ENCODE results near the gene PPP2R3A. TPM values are rescaled to one million over a fixed set of nuclear protein-coding genes. Genes with fewer than 3 reads are reported as not detected.
"Not testable (repeated sequence)": the region's sequence is repeated elsewhere in the genome, so short reads cannot be mapped to it uniquely, and the experiment has no call there.

Gene PPP2R3A
- polyA plus RNA-seq, 6 donors from 2014 or later: 0.07 to 0.34 (median 0.12) TPM

GRCh38 chr3:135935171-135935570 is 30.4 kb upstream of the PPP2R3A start:
- not testable (repeated sequence) for H3K27me3 Mint-ChIP-seq; H3K4me1 Mint-ChIP-seq; H3K36me3 Mint-ChIP-seq; ATAC-seq (ENCODE audit: low read depth in 2 of 2); H3K4me3 Mint-ChIP-seq; H3K27ac Mint-ChIP-seq; DNase-seq
- peaks cover 0 to 27% (median 12%) of the 10 kb centered on the region in 7 donors for H3K9me3 Mint-ChIP-seq

GRCh38 chr3:135937766-135938165 is 27.8 kb upstream of the PPP2R3A start:
- not testable (repeated sequence) for DNase-seq; H3K4me1 Mint-ChIP-seq; H3K36me3 Mint-ChIP-seq; H3K27me3 Mint-ChIP-seq; H3K27ac Mint-ChIP-seq; ATAC-seq (ENCODE audit: low read depth in 2 of 2)
- Mint-ChIP-seq H3K4me3 (peak overlapping the region in 1 of 8 donors; percentile 8), H3K9me3 (peaks cover 0 to 38% (median 14%) of the 10 kb centered on the region in 7 donors)

GRCh38 chr3:135944831-135945230 is 20.7 kb upstream of the PPP2R3A start:
- Mint-ChIP-seq H3K4me3 (no peak overlapping the region), H3K27ac (peak overlapping the region in 1 of 6 donors; percentile 36), H3K27me3 (peaks cover 13 to 23% (median 20%) of the 10 kb centered on the region in 3 donors), H3K4me1 (no peaks in the 10 kb centered on the region), H3K9me3 (peaks cover 0 to 24% (median 5%) of the 10 kb centered on the region in 7 donors), H3K36me3 (no peaks in the 10 kb centered on the region)
- DNase-seq: no peak
- ATAC-seq (ENCODE audit: low read depth in 2 of 2): no peak

GRCh38 chr3:135950941-135951340 is 14.6 kb upstream of the PPP2R3A start:
- ATAC-seq (ENCODE audit: low read depth in 2 of 2): no peak

GRCh38 chr3:135964160-135964955 is 1.2 kb upstream of the PPP2R3A start:
- peaks cover 23 to 33% (median 32%) of the 10 kb centered on the region in 3 donors for H3K27me3 Mint-ChIP-seq
- peaks cover 0 to 14% of the 10 kb centered on the region in 2 donors for H3K36me3 Mint-ChIP-seq
- peaks cover 0 to 8% (median 0%) of the 10 kb centered on the region in 3 donors for H3K4me1 Mint-ChIP-seq
- ATAC-seq (ENCODE audit: low read depth in 2 of 2) (no peak), DNase-seq (no peak)
- H3K9me3 Mint-ChIP-seq: peaks cover 11 to 36% (median 28%) of the 10 kb centered on the region in 7 donors
- no peak overlapping the region for H3K27ac Mint-ChIP-seq
- peak overlapping the region in 7 of 8 donors; percentile 72 to 94 (median 84) for H3K4me3 Mint-ChIP-seq

More at GRCh38 chr3:135950941-135951340, 14.6 kb upstream of the PPP2R3A start:
- Mint-ChIP-seq H3K27ac (no peak overlapping the region), H3K4me1 (no peaks in the 10 kb centered on the region), H3K4me3 (no peak overlapping the region), H3K9me3 (peaks cover 0 to 21% (median 12%) of the 10 kb centered on the region in 7 donors), H3K27me3 (peaks cover 0 to 18% (median 18%) of the 10 kb centered on the region in 3 donors), H3K36me3 (no peaks in the 10 kb centered on the region)
- DNase-seq: no peak

GRCh38 chr3:135965129-135965505 is 411 bp upstream of the PPP2R3A start:
- peaks cover 0 to 8% of the 10 kb centered on the region in 2 donors for H3K36me3 Mint-ChIP-seq
- H3K27me3 Mint-ChIP-seq: peaks cover 27 to 40% (median 38%) of the 10 kb centered on the region in 3 donors
- H3K27ac Mint-ChIP-seq: peak overlapping the region in 2 of 6 donors; percentile 20 to 61
- peaks cover 0 to 8% (median 0%) of the 10 kb centered on the region in 3 donors for H3K4me1 Mint-ChIP-seq
- ATAC-seq (ENCODE audit: low read depth in 2 of 2): no peak
- H3K4me3 Mint-ChIP-seq: peak overlapping the region; percentile 72 to 94 (median 85)
- DNase-seq: no peak
- peaks cover 9 to 29% (median 22%) of the 10 kb centered on the region in 7 donors for H3K9me3 Mint-ChIP-seq

GRCh38 chr3:135966271-135966961 is 888 bp downstream of the PPP2R3A start:
- peaks cover 27 to 47% (median 43%) of the 10 kb centered on the region in 3 donors for H3K27me3 Mint-ChIP-seq
- no peaks in the 10 kb centered on the region for H3K36me3 Mint-ChIP-seq
- peak overlapping the region; percentile 72 to 90 (median 84) for H3K4me3 Mint-ChIP-seq
- H3K4me1 Mint-ChIP-seq: peaks cover 0 to 8% (median 0%) of the 10 kb centered on the region in 3 donors
- peaks cover under 1 to 16% (median 10%) of the 10 kb centered on the region in 7 donors for H3K9me3 Mint-ChIP-seq
- peak overlapping the region in 1 of 6 donors; percentile 39 for H3K27ac Mint-ChIP-seq
- ATAC-seq (ENCODE audit: low read depth in 2 of 2): no peak
- DNase-seq: peak; percentile 1

GRCh38 chr3:135966962-135967274 is 1.4 kb downstream of the PPP2R3A start:
- H3K27ac Mint-ChIP-seq: peak overlapping the region in 1 of 6 donors; percentile 39
- peaks cover 0 to 8% (median 0%) of the 10 kb centered on the region in 3 donors for H3K4me1 Mint-ChIP-seq
- H3K36me3 Mint-ChIP-seq: no peaks in the 10 kb centered on the region
- peaks cover 27 to 47% (median 43%) of the 10 kb centered on the region in 3 donors for H3K27me3 Mint-ChIP-seq
- DNase-seq: no peak
- ATAC-seq (ENCODE audit: low read depth in 2 of 2): no peak
- peak overlapping the region; percentile 72 to 90 (median 84) for H3K4me3 Mint-ChIP-seq
- H3K9me3 Mint-ChIP-seq: peaks cover 0 to 11% (median 7%) of the 10 kb centered on the region in 7 donors

GRCh38 chr3:135967867-135968266 is 2.3 kb downstream of the PPP2R3A start:
- Mint-ChIP-seq H3K27me3 (peaks cover 27 to 47% (median 43%) of the 10 kb centered on the region in 3 donors), H3K9me3 (peaks cover 0 to 6% (median 5%) of the 10 kb centered on the region in 7 donors), H3K27ac (no peak overlapping the region), H3K4me3 (peak overlapping the region in 5 of 8 donors; percentile 9 to 90 (median 72)), H3K36me3 (no peaks in the 10 kb centered on the region), H3K4me1 (peaks cover 0 to 8% (median 0%) of the 10 kb centered on the region in 3 donors)
- ATAC-seq (ENCODE audit: low read depth in 2 of 2) (no peak), DNase-seq (no peak)

GRCh38 chr3:135970506-135971116 is 5.1 kb downstream of the PPP2R3A start:
- no peak overlapping the region for H3K27ac Mint-ChIP-seq
- H3K4me3 Mint-ChIP-seq: no peak overlapping the region
- no peak for DNase-seq
- H3K27me3 Mint-ChIP-seq: peaks cover 28 to 55% (median 52%) of the 10 kb centered on the region in 3 donors
- no peak for ATAC-seq (ENCODE audit: low read depth in 2 of 2)
- H3K9me3 Mint-ChIP-seq: peaks cover 0 to 4% (median 0%) of the 10 kb centered on the region in 7 donors
- H3K36me3 Mint-ChIP-seq: no peaks in the 10 kb centered on the region
- peaks cover 0 to 4% (median 0%) of the 10 kb centered on the region in 3 donors for H3K4me1 Mint-ChIP-seq

- peaks cover 0 to 4% (median 0%) of the 10 kb centered on the region in 7 donors for H3K9me3 Mint-ChIP-seq
- no peaks in the 10 kb centered on the region for H3K36me3 Mint-ChIP-seq
- no peaks in the 10 kb centered on the region for H3K4me1 Mint-ChIP-seq
- H3K27me3 Mint-ChIP-seq: peaks cover 11 to 35% (median 31%) of the 10 kb centered on the region in 3 donors
- no peak for DNase-seq
- no peak overlapping the region for H3K4me3 Mint-ChIP-seq
- no peak for ATAC-seq (ENCODE audit: low read depth in 2 of 2)
- H3K27ac Mint-ChIP-seq: no peak overlapping the region
Observed at GRCh38 chr3:135973841-135974240, 8.3 kb downstream of the PPP2R3A start.

GRCh38 chr3:135975053-135975452 is 9.5 kb downstream of the PPP2R3A start:
- peaks cover 10 to 23% (median 20%) of the 10 kb centered on the region in 3 donors for H3K27me3 Mint-ChIP-seq
- ATAC-seq (ENCODE audit: low read depth in 2 of 2): no peak
- H3K4me3 Mint-ChIP-seq: no peak overlapping the region
- no peak overlapping the region for H3K27ac Mint-ChIP-seq
- no peak for DNase-seq
- H3K4me1 Mint-ChIP-seq: no peaks in the 10 kb centered on the region
- peaks cover 0 to 3% (median 0%) of the 10 kb centered on the region in 7 donors for H3K9me3 Mint-ChIP-seq
- H3K36me3 Mint-ChIP-seq: no peaks in the 10 kb centered on the region

GRCh38 chr3:135975536-135975935 is 10.0 kb downstream of the PPP2R3A start:
- DNase-seq: no peak
- H3K4me3 Mint-ChIP-seq: no peak overlapping the region
- peaks cover 11 to 18% (median 16%) of the 10 kb centered on the region in 3 donors for H3K27me3 Mint-ChIP-seq
- ATAC-seq (ENCODE audit: low read depth in 2 of 2): no peak
- H3K4me1 Mint-ChIP-seq: no peaks in the 10 kb centered on the region
- H3K27ac Mint-ChIP-seq: no peak overlapping the region
- no peaks in the 10 kb centered on the region for H3K36me3 Mint-ChIP-seq
- no peaks in the 10 kb centered on the region for H3K9me3 Mint-ChIP-seq

All from naive B cell (primary cell).